Fibroblast of lung (primary cell): ENCODE data around the gene CYP24A1. TPM values are rescaled to one million over a fixed set of nuclear protein-coding genes. Genes with fewer than 3 reads are reported as not detected.

Experiments
- DNase-seq, 2 donors: peaks; one replicate each; pipeline versions ENCODE4 v3.0.0 to v3.0.0-alpha.2; 2010; ENCODE audit warnings: low read depth in 2 of 2
- H2AFZ ChIP-seq: 2 replicates; pipeline ENCODE4 v1.5.1; 2012; ENCODE audit warnings: low read length, control low read depth, inconsistent platforms
- H3K27ac ChIP-seq: 2 replicates; pipeline ENCODE4 v1.5.1; 2011; ENCODE audit warnings: low read length, control low read depth; ENCODE audit not compliant: insufficient read depth
- H3K27me3 ChIP-seq: 2 replicates; pipeline ENCODE4 v1.5.1; 2011; ENCODE audit warnings: mild to moderate bottlenecking, low read length; ENCODE audit not compliant: control insufficient read depth, insufficient read depth
- H3K36me3 ChIP-seq: 2 replicates; pipeline ENCODE4 v1.5.1; 2011; ENCODE audit warnings: low read length; ENCODE audit not compliant: control insufficient read depth, insufficient read depth
- H3K4me1 ChIP-seq: 2 replicates; pipeline ENCODE4 v1.5.1; 2011; ENCODE audit warnings: low read length; ENCODE audit not compliant: control insufficient read depth, insufficient read depth; ENCODE audit errors: extremely low read depth
- H3K4me2 ChIP-seq: 2 replicates; pipeline ENCODE4 v1.5.1; 2011; ENCODE audit warnings: low read length, control low read depth; ENCODE audit not compliant: insufficient read depth; ENCODE audit errors: extremely low read depth
- H3K4me3 ChIP-seq, 4 experiments: fragments of 200-600 bp in 1 of 4; sonication (generic) in 1 of 4; replicated peaks in 1 of 4; 2 replicates each; pipeline ENCODE4 v1.5.1; 2011 to 2016; ENCODE audit warnings: low read length in 4 of 4, low read depth in 3 of 4, mild to moderate bottlenecking in 3 of 4, control low read depth in 2 of 4, inconsistent platforms in 1 of 4, mixed read lengths in 1 of 4; ENCODE audit not compliant: insufficient read depth in 1 of 4; ENCODE audit errors: control extremely low read depth in 1 of 4
- H3K79me2 ChIP-seq: 2 replicates; pipeline ENCODE4 v1.5.1; 2012; ENCODE audit warnings: mild to moderate bottlenecking, low read length, inconsistent platforms; ENCODE audit not compliant: control insufficient read depth, insufficient read depth
- H3K9ac ChIP-seq: 2 replicates; pipeline ENCODE4 v1.5.1; 2011; ENCODE audit warnings: mild to moderate bottlenecking, low read length, control low read depth; ENCODE audit not compliant: insufficient read depth
- H3K9me3 ChIP-seq: 2 replicates; pipeline ENCODE4 v1.5.1; 2012; ENCODE audit warnings: low read depth, low read length; ENCODE audit not compliant: control insufficient read depth, insufficient read depth
- H4K20me1 ChIP-seq: 2 replicates; pipeline ENCODE4 v1.5.1; 2011; ENCODE audit warnings: low read length; ENCODE audit not compliant: control insufficient read depth, insufficient read depth; ENCODE audit errors: extremely low read depth
- CTCF ChIP-seq, 2 donors: IDR thresholded peaks in 1 of 2; conservative IDR thresholded peaks in 1 of 2; 1 replicate in 1 of 2; 2 replicates in 1 of 2; pipeline ENCODE4 v1.5.1; 2011 to 2012; ENCODE audit warnings: low read length in 2 of 2, control low read depth in 1 of 2, inconsistent platforms in 1 of 2, low read depth in 1 of 2, mild to moderate bottlenecking in 1 of 2
- EZH2 ChIP-seq: IDR thresholded peaks from 2 replicates; pipeline ENCODE4 v1.5.1; 2012; ENCODE audit warnings: low read length, control low read depth, mild to moderate bottlenecking; ENCODE audit errors: missing control alignments
- polyA plus RNA-seq, 2 donors: library from polyadenylated mRNA; depleted of rRNA in 1 of 2; stranded (reverse) in 1 of 2; unstranded in 1 of 2; fragments of >200 nt; gene quantifications; 2 replicates each; pipeline ENCODE4 v1.2.1, GENCODE V29; 2011 to 2012; ENCODE audit warnings: missing spikeins in 1 of 2
- total RNA-seq: library from RNA; depleted of rRNA; stranded (reverse); fragments of >200 nt; gene quantifications from 2 replicates; pipeline ENCODE4 v1.2.1, GENCODE V29; 2014

Gene CYP24A1
- total and polyA plus RNA-seq, 2 donors (not counting 1 experiment from before 2014, with no cell fraction given): not detected

GRCh38 chr20:54158856-54159418 is 14.8 kb downstream of the CYP24A1 start:
- Histone ChIP-seq H3K9ac (no peak overlapping the region), H2AFZ (no peak overlapping the region), H3K36me3 (no peaks in the 10 kb centered on the region), H3K4me2 (no peak overlapping the region), H3K9me3 (no peaks in the 10 kb centered on the region), H3K79me2 (no peaks in the 10 kb centered on the region), H3K4me1 (no peaks in the 10 kb centered on the region), H3K27ac (no peak overlapping the region), H3K4me3 (no peak overlapping the region), H3K27me3 (peaks cover 7% of the 10 kb centered on the region), H4K20me1 (no peaks in the 10 kb centered on the region)
- TF ChIP-seq EZH2 (no peak), CTCF (conservative IDR thresholded peaks at IDR 0.05 in 1 of 2, IDR thresholded peaks at IDR 0.05 in 1 of 2; ENCODE audit: low read depth in 1 of 2, low read length in 2 of 2) (no peak)
- DNase-seq: no peak

- H3K4me3 ChIP-seq: no peak overlapping the region
- no peaks in the 10 kb centered on the region for H3K36me3 ChIP-seq
- no peak overlapping the region for H2AFZ ChIP-seq
- DNase-seq: no peak
- H3K9me3 ChIP-seq: no peaks in the 10 kb centered on the region
- H3K79me2 ChIP-seq: no peaks in the 10 kb centered on the region
- H3K27me3 ChIP-seq: peaks cover 7% of the 10 kb centered on the region
- H3K27ac ChIP-seq: no peak overlapping the region
- H3K4me2 ChIP-seq: no peak overlapping the region
- no peak overlapping the region for H3K9ac ChIP-seq
- no peaks in the 10 kb centered on the region for H3K4me1 ChIP-seq
- H4K20me1 ChIP-seq: no peaks in the 10 kb centered on the region
- TF ChIP-seq EZH2: no peak
- TF ChIP-seq CTCF (conservative IDR thresholded peaks at IDR 0.05 in 1 of 2, IDR thresholded peaks at IDR 0.05 in 1 of 2; ENCODE audit: low read depth in 1 of 2, low read length in 2 of 2): no peak
Observed at GRCh38 chr20:54158226-54158625, 15.6 kb downstream of the CYP24A1 start.

- Histone ChIP-seq H4K20me1 (no peaks in the 10 kb centered on the region), H3K79me2 (no peaks in the 10 kb centered on the region), H3K36me3 (no peaks in the 10 kb centered on the region), H3K4me1 (no peaks in the 10 kb centered on the region), H3K9me3 (no peaks in the 10 kb centered on the region), H3K27ac (no peak overlapping the region), H3K4me2 (no peak overlapping the region), H3K4me3 (no peak overlapping the region), H3K9ac (no peak overlapping the region), H3K27me3 (peaks cover 7% of the 10 kb centered on the region), H2AFZ (no peak overlapping the region)
- DNase-seq: no peak
- TF ChIP-seq CTCF (conservative IDR thresholded peaks at IDR 0.05 in 1 of 2, IDR thresholded peaks at IDR 0.05 in 1 of 2; ENCODE audit: low read depth in 1 of 2, low read length in 2 of 2) (no peak), EZH2 (no peak)
Observed at GRCh38 chr20:54156981-54157835, 16.6 kb downstream of the CYP24A1 start.
